B cell (primary cell): ENCODE data around the gene PRR4. TPM values are rescaled to one million over a fixed set of nuclear protein-coding genes. Genes with fewer than 3 reads are reported as not detected.

ENCODE experiments used
- ATAC-seq: fragments of 200-7000 bp; cut with Tn5 transposase; one replicate; pipeline ENCODE4 v1.10.0; 2021; ENCODE audit warnings: low read depth, mild to moderate bottlenecking, moderate number of reproducible peaks, moderate library complexity
- CTCF ChIA-PET: fragments of 350-600 bp; sonication (Branson Sonifier 250); formaldehyde crosslinking; loops from one replicate; lab custom pipeline; 2021; ENCODE audit warnings: antibody characterized with exemption, inconsistent platforms; lab: Charles Lee
- POLR2A ChIA-PET: fragments of 350-600 bp; sonication (Branson Sonifier 250); formaldehyde crosslinking; loops from one replicate; lab custom pipeline; 2021; ENCODE audit warnings: antibody characterized with exemption; lab: Charles Lee
- DNase-seq: peaks from one replicate; pipeline ENCODE4 v3.0.0; 2013
- H2AFZ ChIP-seq: 2 replicates; pipeline ENCODE4 v1.6.1; 2012; ENCODE audit warnings: mild to moderate bottlenecking, low read depth, low read length; ENCODE audit not compliant: insufficient read depth, poor library complexity, severe bottlenecking
- H3K27ac ChIP-seq, 2 donors: 1 replicate in 1 of 2; 2 replicates in 1 of 2; pipeline ENCODE4 v1.5.1; 2012 to 2013; ENCODE audit warnings: low read length in 2 of 2, mild to moderate bottlenecking in 2 of 2, moderate library complexity in 1 of 2
- H3K27me3 ChIP-seq, 4 experiments: fragments of 200-600 bp in 1 of 4; sonication (generic) in 1 of 4; replicated peaks in 1 of 4; 1 replicate in 2 of 4; 2 replicates in 2 of 4; pipeline versions ENCODE4 v1.6.1 to v1.7.0; 2013 to 2016; ENCODE audit warnings: low read length in 3 of 4, mild to moderate bottlenecking in 2 of 4, mixed read lengths in 1 of 4, moderate library complexity in 1 of 4; ENCODE audit not compliant: insufficient read depth in 4 of 4, control insufficient read depth in 3 of 4; ENCODE audit errors: control extremely low read depth in 1 of 4
- H3K36me3 ChIP-seq, 2 experiments: replicated peaks in 1 of 2; 1 replicate in 1 of 2; 2 replicates in 1 of 2; pipeline versions ENCODE4 v1.6.1 to v1.7.1; 2013; ENCODE audit warnings: low read length in 1 of 2; ENCODE audit not compliant: insufficient read depth in 2 of 2, control insufficient read depth in 1 of 2; ENCODE audit errors: control extremely low read depth in 1 of 2, extremely low read depth in 1 of 2
- H3K4me1 ChIP-seq, 2 donors: fragments of 200-600 bp in 1 of 2; sonication (generic) in 1 of 2; 1 replicate in 1 of 2; 2 replicates in 1 of 2; pipeline versions ENCODE4 v1.5.1 to v1.6.1; 2013 to 2017; ENCODE audit warnings: low read length in 2 of 2; ENCODE audit not compliant: control insufficient read depth in 2 of 2, insufficient read depth in 2 of 2
- H3K4me2 ChIP-seq: replicated peaks from 2 replicates; pipeline ENCODE3; 2012; ENCODE audit warnings: mild to moderate bottlenecking, low read depth, low read length; ENCODE audit not compliant: poor library complexity, severe bottlenecking
- H3K4me3 ChIP-seq, 5 experiments: fragments of 200-600 bp in 1 of 5; sonication (generic) in 1 of 5; 1 replicate in 3 of 5; 2 replicates in 2 of 5; pipeline versions ENCODE4 v1.5.1 to v1.7.0; 2011 to 2016; ENCODE audit warnings: low read length in 4 of 5, mild to moderate bottlenecking in 4 of 5, low read depth in 2 of 5, control low read depth in 1 of 5, moderate library complexity in 1 of 5; ENCODE audit not compliant: insufficient read depth in 1 of 5; ENCODE audit errors: control extremely low read depth in 1 of 5, extremely low read depth in 1 of 5
- H3K79me2 ChIP-seq: fragments of 200-600 bp; sonication (generic); one replicate; pipeline ENCODE4 v1.6.0; 2016; ENCODE audit warnings: low read length; ENCODE audit not compliant: control insufficient read depth, insufficient read depth
- H3K9ac ChIP-seq: fragments of 200-600 bp; sonication (generic); 2 replicates; pipeline ENCODE4 v1.6.1; 2017; ENCODE audit warnings: mild to moderate bottlenecking, low read length, moderate library complexity
- H3K9me3 ChIP-seq, 3 donors: one replicate each; pipeline versions ENCODE4 v1.6.1 to v1.7.1; 2013; ENCODE audit warnings: low read length in 2 of 3; ENCODE audit not compliant: control insufficient read depth in 2 of 3, insufficient read depth in 1 of 3; ENCODE audit errors: control extremely low read depth in 1 of 3
- H4K20me1 ChIP-seq: 2 replicates; pipeline ENCODE4 v1.6.0; 2012; ENCODE audit warnings: mild to moderate bottlenecking, low read length; ENCODE audit not compliant: insufficient read depth, control insufficient read depth, poor library complexity, severe bottlenecking
- H3K27ac Mint-ChIP-seq: one replicate; pipeline ENCODE4 v1.8.0; 2021; ENCODE audit warnings: mixed read lengths
- H3K27me3 Mint-ChIP-seq: one replicate; pipeline ENCODE4 v1.8.0; 2021; ENCODE audit warnings: mixed read lengths
- H3K4me1 Mint-ChIP-seq: one replicate; pipeline ENCODE4 v1.8.0; 2021; ENCODE audit warnings: mixed read lengths
- H3K4me3 Mint-ChIP-seq: one replicate; pipeline ENCODE4 v1.8.0; 2021; ENCODE audit warnings: mixed read lengths
- H3K9me3 Mint-ChIP-seq: one replicate; pipeline ENCODE4 v1.8.0; 2022; ENCODE audit warnings: mixed read lengths; ENCODE audit not compliant: insufficient read depth
- EZH2 ChIP-seq: IDR thresholded peaks from 2 replicates; pipeline ENCODE4 v1.6.1; 2012; ENCODE audit warnings: borderline replicate concordance, low read depth, mild to moderate bottlenecking, moderate library complexity, low read length; ENCODE audit not compliant: insufficient read depth, poor library complexity, severe bottlenecking
- WGBS: methylation state at CpG from one replicate; pipeline ENCODE4 v1.1.5; 2013; ENCODE audit warnings: missing lambda C conversion rate; ENCODE audit not compliant: insufficient coverage; 5-methylcytosine and 5-hydroxymethylcytosine counted together
- intact Hi-C: fragments of 100-400 bp; cut with micrococcal nuclease; formaldehyde crosslinking; loops from one replicate; pipeline ENCODE4 v1.10.0; 2022
- polyA minus RNA-seq: library from RNA; depleted of rRNA, polyadenylated mRNA; stranded (reverse); fragments of >200 nt; gene quantifications from 2 replicates; pipeline ENCODE4 v1.2.3, GENCODE V29; 2012
- polyA plus RNA-seq: library from polyadenylated mRNA; depleted of rRNA; stranded (reverse); fragments of >200 nt; gene quantifications from 2 replicates; pipeline ENCODE4 v1.2.3, GENCODE V29; 2012
- total RNA-seq, 2 donors: library from RNA; stranded (reverse); fragments of 120-200 nt in 1 of 2; gene quantifications; 1 replicate in 1 of 2; 2 replicates in 1 of 2; pipeline versions ENCODE4 v1.2.3 to v1.2.4, GENCODE V29; 2013 to 2022
- TF ChIP-seq, protein P1 (sequence below): fragments of 200-600 bp; IDR thresholded peaks from one replicate; pipeline ENCODE4 v1.8.0; 2022; ENCODE audit warnings: antibody characterized with exemption, mild to moderate bottlenecking

PRR4 gene
- total RNA-seq (1.0 and 1.9 TPM in 2 replicates), polyA plus RNA-seq (1.8 and 4.0 TPM in 2 replicates), polyA minus RNA-seq (2.3 TPM in 1 of 2 replicates, not detected in the other)
- total RNA-seq (2013), result 1.7 TPM

DNA sequence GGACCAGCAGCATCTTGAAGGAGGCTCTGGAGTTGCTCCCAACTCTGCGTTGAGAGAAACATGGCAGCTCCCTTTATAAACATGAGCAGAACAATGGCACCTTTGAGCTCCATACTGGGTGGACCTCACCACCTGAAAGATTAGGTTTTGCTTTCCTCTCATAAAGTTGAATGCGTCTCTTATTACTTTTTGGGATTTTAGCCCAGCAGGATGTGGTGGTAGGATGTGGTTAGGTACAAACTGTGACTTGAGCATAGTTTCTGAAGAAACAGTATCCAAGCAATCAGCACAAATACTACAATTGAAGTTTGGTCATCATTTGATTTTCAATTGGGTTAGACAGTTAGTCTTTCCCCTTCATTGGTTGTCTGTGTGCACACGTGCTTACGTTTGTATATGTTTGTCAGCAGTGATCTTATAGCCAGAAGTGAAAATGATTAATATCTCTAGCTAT is at the start of gene PRR4:
Gene PRR4 (minus strand): TSS at position 51 of the 454 bp plus-strand sequence. CDS start 38 bp downstream, at position 13.
- ChIA-PET CTCF (no interaction called here), POLR2A (no interaction called here)
- intact Hi-C loops, result no loop called here
- no peak within 1 kb of the TSS for H3K4me3 ChIP-seq
- no peak within 1 kb of the TSS for H2AFZ ChIP-seq
- Mint-ChIP-seq H3K27ac (no peak within 1 kb of the TSS), H3K4me3 (no peak within 1 kb of the TSS), H3K4me1 (no peaks in the 10 kb centered on the region), H3K27me3 (no peaks in the 10 kb centered on the region), H3K9me3 (no peaks in the 10 kb centered on the region)
- no peaks in the 10 kb centered on the region for H4K20me1 ChIP-seq
- no peak for DNase-seq
- no peak for ATAC-seq
- H3K4me1 ChIP-seq, result no peaks in the 10 kb centered on the region
- H3K9me3 ChIP-seq, result no peaks in the 10 kb centered on the region
- no peaks in the 10 kb centered on the region for H3K27me3 ChIP-seq
- H3K36me3 ChIP-seq, result peaks cover 0 to 4% of the 10 kb centered on the region in 2 experiments
- no peak within 1 kb of the TSS for H3K9ac ChIP-seq
- TF ChIP-seq, protein P1, sequence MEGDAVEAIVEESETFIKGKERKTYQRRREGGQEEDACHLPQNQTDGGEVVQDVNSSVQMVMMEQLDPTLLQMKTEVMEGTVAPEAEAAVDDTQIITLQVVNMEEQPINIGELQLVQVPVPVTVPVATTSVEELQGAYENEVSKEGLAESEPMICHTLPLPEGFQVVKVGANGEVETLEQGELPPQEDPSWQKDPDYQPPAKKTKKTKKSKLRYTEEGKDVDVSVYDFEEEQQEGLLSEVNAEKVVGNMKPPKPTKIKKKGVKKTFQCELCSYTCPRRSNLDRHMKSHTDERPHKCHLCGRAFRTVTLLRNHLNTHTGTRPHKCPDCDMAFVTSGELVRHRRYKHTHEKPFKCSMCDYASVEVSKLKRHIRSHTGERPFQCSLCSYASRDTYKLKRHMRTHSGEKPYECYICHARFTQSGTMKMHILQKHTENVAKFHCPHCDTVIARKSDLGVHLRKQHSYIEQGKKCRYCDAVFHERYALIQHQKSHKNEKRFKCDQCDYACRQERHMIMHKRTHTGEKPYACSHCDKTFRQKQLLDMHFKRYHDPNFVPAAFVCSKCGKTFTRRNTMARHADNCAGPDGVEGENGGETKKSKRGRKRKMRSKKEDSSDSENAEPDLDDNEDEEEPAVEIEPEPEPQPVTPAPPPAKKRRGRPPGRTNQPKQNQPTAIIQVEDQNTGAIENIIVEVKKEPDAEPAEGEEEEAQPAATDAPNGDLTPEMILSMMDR, result no peak
- no peak for TF ChIP-seq EZH2
- 100% methylated on average over 1 of the region's 4 CpGs for WGBS
- no peaks in the 10 kb centered on the region for H3K79me2 ChIP-seq
- no peak within 1 kb of the TSS for H3K4me2 ChIP-seq
- no peak within 1 kb of the TSS for H3K27ac ChIP-seq

GRCh38 chr12:10896854-10897253 is 47.6 kb upstream of the PRR4 start:
- POLR2A ChIA-PET, result no interaction called here

More at GRCh38 chr12:10896854-10897253, 47.6 kb upstream of the PRR4 start:
- no peak for TF ChIP-seq EZH2
- TF ChIP-seq, protein P1, result no peak
- no peak overlapping the region for H3K4me3 ChIP-seq
- no peak overlapping the region for H3K4me3 Mint-ChIP-seq
- H3K9me3 Mint-ChIP-seq, result no peaks in the 10 kb centered on the region
- H3K27me3 ChIP-seq, result no peaks in the 10 kb centered on the region
- H3K27me3 Mint-ChIP-seq, result no peaks in the 10 kb centered on the region
- CTCF ChIA-PET, result no interaction called here
- no peak overlapping the region for H3K27ac ChIP-seq
- WGBS, result 100% methylated on average over 2 of the region's 5 CpGs
- no peak overlapping the region for H3K27ac Mint-ChIP-seq
- no peaks in the 10 kb centered on the region for H3K4me1 Mint-ChIP-seq
- ATAC-seq, result no peak
- H3K36me3 ChIP-seq, result no peaks in the 10 kb centered on the region
- no peak overlapping the region for H3K4me2 ChIP-seq
- no peaks in the 10 kb centered on the region for H3K79me2 ChIP-seq
- intact Hi-C loops, result no loop called here
- H4K20me1 ChIP-seq, result no peaks in the 10 kb centered on the region
- DNase-seq, result no peak
- H2AFZ ChIP-seq, result no peak overlapping the region
- no peaks in the 10 kb centered on the region for H3K4me1 ChIP-seq
- H3K9ac ChIP-seq, result no peak overlapping the region
- peaks cover 0 to 8% (median 1%) of the 10 kb centered on the region in 3 donors for H3K9me3 ChIP-seq
